ENCODE measurements around the gene TMEM217.
"Not testable (repeated sequence)": the region's sequence is repeated elsewhere in the genome, so short reads cannot be mapped to it uniquely, and the experiment has no call there.

DNA sequence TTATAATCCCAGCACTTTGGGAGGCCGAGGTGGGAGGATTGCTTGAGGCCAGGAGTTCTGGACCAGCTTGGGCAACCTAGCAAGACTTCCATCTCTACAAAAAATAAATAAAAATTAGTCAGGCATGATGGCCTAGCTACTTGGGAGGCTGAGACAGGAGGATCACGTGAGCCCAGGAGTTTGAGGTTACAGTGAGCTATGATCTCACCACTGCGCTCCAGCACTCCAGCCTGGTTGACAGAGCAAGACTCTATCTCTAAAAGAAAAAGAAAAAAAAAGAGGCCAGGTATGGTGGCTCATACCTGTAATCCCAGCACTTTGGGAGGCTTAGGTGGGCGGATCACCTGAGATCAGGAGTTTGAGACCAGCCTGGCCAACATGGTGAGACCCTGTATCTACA lies 77.3 kb downstream of the TMEM217 start:
- TF ChIP-seq, protein P1, sequence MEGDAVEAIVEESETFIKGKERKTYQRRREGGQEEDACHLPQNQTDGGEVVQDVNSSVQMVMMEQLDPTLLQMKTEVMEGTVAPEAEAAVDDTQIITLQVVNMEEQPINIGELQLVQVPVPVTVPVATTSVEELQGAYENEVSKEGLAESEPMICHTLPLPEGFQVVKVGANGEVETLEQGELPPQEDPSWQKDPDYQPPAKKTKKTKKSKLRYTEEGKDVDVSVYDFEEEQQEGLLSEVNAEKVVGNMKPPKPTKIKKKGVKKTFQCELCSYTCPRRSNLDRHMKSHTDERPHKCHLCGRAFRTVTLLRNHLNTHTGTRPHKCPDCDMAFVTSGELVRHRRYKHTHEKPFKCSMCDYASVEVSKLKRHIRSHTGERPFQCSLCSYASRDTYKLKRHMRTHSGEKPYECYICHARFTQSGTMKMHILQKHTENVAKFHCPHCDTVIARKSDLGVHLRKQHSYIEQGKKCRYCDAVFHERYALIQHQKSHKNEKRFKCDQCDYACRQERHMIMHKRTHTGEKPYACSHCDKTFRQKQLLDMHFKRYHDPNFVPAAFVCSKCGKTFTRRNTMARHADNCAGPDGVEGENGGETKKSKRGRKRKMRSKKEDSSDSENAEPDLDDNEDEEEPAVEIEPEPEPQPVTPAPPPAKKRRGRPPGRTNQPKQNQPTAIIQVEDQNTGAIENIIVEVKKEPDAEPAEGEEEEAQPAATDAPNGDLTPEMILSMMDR (IDR thresholded peaks at IDR 0.05) = not testable (repeated sequence)
- TF ChIP-seq POLR2A, POLR2AphosphoS5 (IDR thresholded peaks at IDR 0.05): not testable (repeated sequence)
